EL (cell line): ENCODE data around the gene ADGRD2.

Experiments used
- DNase-seq: peaks from one replicate; pipeline ENCODE4 v3.0.0-alpha.2; 2016

ADGRD2 gene

GRCh38 chr9:124479947-124480620 is 29.8 kb downstream of the ADGRD2 start:
- DNase-seq, result no peak

GRCh38 chr9:124480621-124480981 is 30.4 kb downstream of the ADGRD2 start:
- peak; percentile 44 for DNase-seq

GRCh38 chr9:124481115-124481514 is 30.9 kb downstream of the ADGRD2 start:
- no peak for DNase-seq

- DNase-seq, result no peak
Measured at GRCh38 chr9:124482431-124483031, 32.3 kb downstream of the ADGRD2 start.

GRCh38 chr9:124483481-124483880 is 33.2 kb downstream of the ADGRD2 start:
- DNase-seq, result no peak

GRCh38 chr9:124485201-124485600 is 35.0 kb downstream of the ADGRD2 start:
- DNase-seq, result no peak

- DNase-seq, result no peak
Measured at GRCh38 chr9:124485936-124486335, 35.7 kb downstream of the ADGRD2 start.

GRCh38 chr9:124486778-124487259 is 36.6 kb downstream of the ADGRD2 start:
- DNase-seq, result no peak

GRCh38 chr9:124487260-124488182 is 37.3 kb downstream of the ADGRD2 start:
- DNase-seq, result no peak

GRCh38 chr9:124488641-124489210 is 38.5 kb downstream of the ADGRD2 start:
- DNase-seq, result no peak

GRCh38 chr9:124489222-124489621 is 39.0 kb downstream of the ADGRD2 start:
- DNase-seq, result peak; percentile 69

GRCh38 chr9:124490004-124490403 is 39.8 kb downstream of the ADGRD2 start:
- no peak for DNase-seq

GRCh38 chr9:124491049-124491975 is 41.1 kb downstream of the ADGRD2 start:
- DNase-seq, result no peak

- DNase-seq, result no peak
Measured at GRCh38 chr9:124492818-124493217, 42.6 kb downstream of the ADGRD2 start.

- DNase-seq, result no peak
Measured at GRCh38 chr9:124493218-124493617, 43.0 kb downstream of the ADGRD2 start.

- no peak for DNase-seq
Measured at GRCh38 chr9:124493794-124494479, 43.7 kb downstream of the ADGRD2 start.

- DNase-seq, result no peak
Measured at GRCh38 chr9:124495126-124496074, 45.1 kb downstream of the ADGRD2 start.

- DNase-seq, result no peak
Measured at GRCh38 chr9:124496075-124496449, 45.8 kb downstream of the ADGRD2 start.

- DNase-seq, result no peak
Measured at GRCh38 chr9:124496463-124496862, 46.2 kb downstream of the ADGRD2 start.

- DNase-seq, result no peak
Measured at GRCh38 chr9:124497441-124497840, 47.2 kb downstream of the ADGRD2 start.
